Endothelial cell (in vitro differentiated cells): ENCODE data around the gene PTDSS2. TPM values are rescaled to one million over a fixed set of nuclear protein-coding genes. Genes with fewer than 3 reads are reported as not detected.

Source experiments
- DNase-seq: peaks from one replicate; pipeline ENCODE4 v3.0.0; 2021; ENCODE audit warnings: low spot score
- H3K27ac Mint-ChIP-seq: one replicate; pipeline ENCODE4 v1.8.0; 2021; ENCODE audit warnings: mixed read lengths, inconsistent platforms; ENCODE audit not compliant: unreplicated experiment
- H3K27me3 Mint-ChIP-seq: one replicate; pipeline ENCODE4 v1.8.0; 2021; ENCODE audit warnings: mild to moderate bottlenecking, moderate library complexity, mixed read lengths, inconsistent platforms; ENCODE audit not compliant: unreplicated experiment
- H3K36me3 Mint-ChIP-seq: one replicate; pipeline ENCODE4 v1.8.0; 2021; ENCODE audit warnings: mild to moderate bottlenecking, low read depth, mixed read lengths, inconsistent platforms; ENCODE audit not compliant: unreplicated experiment
- H3K4me1 Mint-ChIP-seq: one replicate; pipeline ENCODE4 v1.8.0; 2021; ENCODE audit warnings: mild to moderate bottlenecking, mixed read lengths, inconsistent platforms; ENCODE audit not compliant: unreplicated experiment
- H3K4me3 Mint-ChIP-seq: one replicate; pipeline ENCODE4 v1.8.0; 2021; ENCODE audit warnings: mild to moderate bottlenecking, mixed read lengths, inconsistent platforms; ENCODE audit not compliant: unreplicated experiment
- H3K9me3 Mint-ChIP-seq: one replicate; pipeline ENCODE4 v1.8.0; 2021; ENCODE audit warnings: mixed read lengths, inconsistent platforms; ENCODE audit not compliant: unreplicated experiment
- CTCF ChIP-seq: fragments of 200-600 bp; sonication (generic); IDR thresholded peaks from one replicate; pipeline ENCODE4 v1.5.0; 2021; ENCODE audit warnings: antibody characterized with exemption; ENCODE audit not compliant: unreplicated experiment
- total RNA-seq: library from RNA; stranded (reverse); fragmentation: NEBNext Ultra II Directional; extraction: Animal tissue kit (Norgen Biotek cat#: 25700); gene quantifications from one replicate; pipeline ENCODE4 v1.2.1, GENCODE V29; 2021; ENCODE audit not compliant: unreplicated experiment

The PTDSS2 gene
- total RNA-seq, 1 donor from 2014 or later = 46.4 TPM

- peak; percentile 76 for DNase-seq
- Mint-ChIP-seq H3K27ac (peak within 1 kb of the TSS; percentile 82), H3K4me3 (peak within 1 kb of the TSS; percentile 95), H3K27me3 (peaks cover 10% of the 10 kb centered on the region), H3K36me3 (peaks cover under 1% of the 10 kb centered on the region), H3K4me1 (peaks cover 7% of the 10 kb centered on the region), H3K9me3 (no peaks in the 10 kb centered on the region)
- no peak for TF ChIP-seq CTCF
Observed at GRCh38 chr11:536841-537621, 87.0 kb downstream of the PTDSS2 start, which contains the start of gene LRRC56. LRRC56 (plus strand) TSS chr11:537527; CDS start chr11:540685, 3,158 bp downstream.

- no peak for TF ChIP-seq CTCF
- no peaks in the 10 kb centered on the region for H3K36me3 Mint-ChIP-seq
- no peak for DNase-seq
- H3K27me3 Mint-ChIP-seq = peaks cover 9% of the 10 kb centered on the region
- peak overlapping the region; percentile 9 for H3K27ac Mint-ChIP-seq
- no peak overlapping the region for H3K4me3 Mint-ChIP-seq
- H3K4me1 Mint-ChIP-seq = peaks cover 7% of the 10 kb centered on the region
- no peaks in the 10 kb centered on the region for H3K9me3 Mint-ChIP-seq
Observed at GRCh38 chr11:537622-538430, 87.7 kb downstream of the PTDSS2 start.

GRCh38 chr11:538431-539051 is 88.5 kb downstream of the PTDSS2 start:
- no peak for TF ChIP-seq CTCF
- Mint-ChIP-seq H3K36me3 (no peaks in the 10 kb centered on the region), H3K27ac (no peak overlapping the region), H3K27me3 (peaks cover 7% of the 10 kb centered on the region), H3K4me1 (peaks cover 7% of the 10 kb centered on the region), H3K9me3 (no peaks in the 10 kb centered on the region), H3K4me3 (peak overlapping the region; percentile 15)
- no peak for DNase-seq

GRCh38 chr11:539971-540481 is 89.9 kb downstream of the PTDSS2 start:
- no peak for DNase-seq
- TF ChIP-seq CTCF = no peak
- Mint-ChIP-seq H3K36me3 (no peaks in the 10 kb centered on the region), H3K4me3 (no peak overlapping the region), H3K27me3 (peaks cover 7% of the 10 kb centered on the region), H3K4me1 (peaks cover 2% of the 10 kb centered on the region), H3K27ac (no peak overlapping the region), H3K9me3 (no peaks in the 10 kb centered on the region)

Other genes starting within 250 kb of the PTDSS2 start
- gene BET1L, start 242.9 kb upstream of the PTDSS2 start, total RNA-seq = 64.4 TPM
- 89.2 TPM for gene RIC8A, start 242.6 kb upstream of the PTDSS2 start, total RNA-seq
- 23.4 TPM for gene SIRT3, start 213.9 kb upstream of the PTDSS2 start, total RNA-seq
- gene PSMD13, start 213.3 kb upstream of the PTDSS2 start, total RNA-seq = 189 TPM
- not detected for gene NLRP6, start 171.9 kb upstream of the PTDSS2 start, total RNA-seq
- 69.7 TPM for gene PGGHG, start 161.2 kb upstream of the PTDSS2 start, total RNA-seq
- not detected for gene IFITM5, start 150.8 kb upstream of the PTDSS2 start, total RNA-seq
- 205 TPM for gene IFITM2, start 142.5 kb upstream of the PTDSS2 start, total RNA-seq
- gene IFITM1, start 136.2 kb upstream of the PTDSS2 start, total RNA-seq = 23.4 TPM
- gene IFITM3, start 129.4 kb upstream of the PTDSS2 start, total RNA-seq = 446 TPM
- 14.9 TPM for gene B4GALNT4, start 80.8 kb upstream of the PTDSS2 start, total RNA-seq
- 0.49 TPM for gene PKP3, start 56.1 kb upstream of the PTDSS2 start, total RNA-seq
- gene SIGIRR, start 35.3 kb upstream of the PTDSS2 start, total RNA-seq = 18.7 TPM
- gene ANO9, start 8.3 kb upstream of the PTDSS2 start, total RNA-seq = 0.41 TPM
- gene RNH1, start 57.0 kb downstream of the PTDSS2 start, total RNA-seq = 61.1 TPM
- gene HRAS, start 85.3 kb downstream of the PTDSS2 start, total RNA-seq = 92.4 TPM
- gene LRRC56, start 87.2 kb downstream of the PTDSS2 start, total RNA-seq = 2.6 TPM
- 4.2 TPM for gene LMNTD2, start 110.5 kb downstream of the PTDSS2 start, total RNA-seq
- gene RASSF7, start 110.7 kb downstream of the PTDSS2 start, total RNA-seq = 8.9 TPM
- gene PHRF1, start 126.2 kb downstream of the PTDSS2 start, total RNA-seq = 29.5 TPM
- gene IRF7, start 165.7 kb downstream of the PTDSS2 start, total RNA-seq = 11.6 TPM
- gene CDHR5, start 174.7 kb downstream of the PTDSS2 start, total RNA-seq = not detected
- gene SCT, start 176.9 kb downstream of the PTDSS2 start, total RNA-seq = 1.8 TPM
- 0.33 TPM for gene DRD4, start 187.0 kb downstream of the PTDSS2 start, total RNA-seq
- 118 TPM for gene DEAF1, start 244.9 kb downstream of the PTDSS2 start, total RNA-seq
- gene TMEM80, start 245.5 kb downstream of the PTDSS2 start, total RNA-seq = 22.9 TPM